T-helper 22 cell (primary cell): ENCODE results near the gene THRAP3.
A peak's percentile ranks its signal among the peaks of the same experiment; 100 is the strongest.
"Not testable (repeated sequence)": the region's sequence is repeated elsewhere in the genome, so short reads cannot be mapped to it uniquely, and the experiment has no call there.

Experiments used
- DNase-seq: peaks from one replicate; pipeline ENCODE4 v3.0.0-alpha.2; 2020; ENCODE audit warnings: low read depth

Gene THRAP3

GRCh38 chr1:36251794-36252481 is 27.7 kb downstream of the THRAP3 start:
- DNase-seq = no peak

- DNase-seq = not testable (repeated sequence)
These were observed 28.2 kb downstream of the THRAP3 start for GRCh38 chr1:36252482-36252824.

GRCh38 chr1:36253161-36253862 is 29.1 kb downstream of the THRAP3 start:
- DNase-seq = no peak

GRCh38 chr1:36256558-36257374 is 32.5 kb downstream of the THRAP3 start:
- DNase-seq = no peak

GRCh38 chr1:36257375-36257767 is 33.1 kb downstream of the THRAP3 start:
- DNase-seq = no peak

- DNase-seq = no peak
These were observed 34.7 kb downstream of the THRAP3 start for GRCh38 chr1:36258960-36259344.

GRCh38 chr1:36268981-36269380 is 44.7 kb downstream of the THRAP3 start:
- DNase-seq = no peak

GRCh38 chr1:36269408-36269838 is 45.2 kb downstream of the THRAP3 start:
- DNase-seq = no peak

- DNase-seq = no peak
These were observed 48.8 kb downstream of the THRAP3 start for GRCh38 chr1:36273024-36273423.

- no peak for DNase-seq
These were observed 50.0 kb downstream of the THRAP3 start for GRCh38 chr1:36274201-36274600.

- no peak for DNase-seq
These were observed 52.4 kb downstream of the THRAP3 start for GRCh38 chr1:36276688-36277087.

GRCh38 chr1:36279110-36279788 is 55.0 kb downstream of the THRAP3 start:
- no peak for DNase-seq

- no peak for DNase-seq
These were observed 55.6 kb downstream of the THRAP3 start for GRCh38 chr1:36279789-36280296.

- no peak for DNase-seq
These were observed 59.8 kb downstream of the THRAP3 start for GRCh38 chr1:36284061-36284460.

GRCh38 chr1:36284517-36284916 is 60.3 kb downstream of the THRAP3 start:
- DNase-seq = no peak

- peak; percentile 38 for DNase-seq
These were observed 61.3 kb downstream of the THRAP3 start for GRCh38 chr1:36285443-36286101.

- no peak for DNase-seq
These were observed 62.6 kb downstream of the THRAP3 start for GRCh38 chr1:36286802-36287201.

GRCh38 chr1:36287595-36287994 is 63.4 kb downstream of the THRAP3 start:
- DNase-seq = no peak

- DNase-seq = no peak
These were observed 71.1 kb downstream of the THRAP3 start for GRCh38 chr1:36295390-36295789.

- no peak for DNase-seq
These were observed 72.8 kb downstream of the THRAP3 start for GRCh38 chr1:36297062-36297461.

- DNase-seq = no peak
These were observed 74.4 kb downstream of the THRAP3 start for GRCh38 chr1:36298640-36299039.

- DNase-seq = no peak
These were observed 76.3 kb downstream of the THRAP3 start for GRCh38 chr1:36300526-36300925.
